HL-60 (cell line): ENCODE data around the gene COL21A1.

ENCODE experiments used
- DNase-seq, 2 experiments: peaks; one replicate each; pipeline ENCODE4 v3.0.0-alpha.2; 2010 to 2020; ENCODE audit warnings: low read depth in 1 of 2, low spot score in 1 of 2
- H3K27ac ChIP-seq: fragments of 250-450 bp; sonication (Bioruptor Pico); replicated peaks from 2 replicates; pipeline ENCODE4 v1.5.1; 2020; ENCODE audit warnings: mild to moderate bottlenecking, moderate library complexity
- H3K27me3 ChIP-seq: fragments of 250-450 bp; sonication (Bioruptor Pico); 2 replicates; pipeline ENCODE4 v1.5.1; 2021; ENCODE audit warnings: mild to moderate bottlenecking, moderate library complexity; ENCODE audit not compliant: insufficient read depth, poor library complexity, severe bottlenecking
- H3K4me3 ChIP-seq: replicated peaks from 2 replicates; pipeline ENCODE4 v1.5.1; 2011; ENCODE audit warnings: mild to moderate bottlenecking, control low read depth, low read length; ENCODE audit not compliant: insufficient read depth
- GABPA ChIP-seq: IDR thresholded peaks from 2 replicates; pipeline ENCODE4 v1.6.1; 2012; ENCODE audit warnings: low read depth
- POLR2AphosphoS5 ChIP-seq: IDR thresholded peaks from 2 replicates; pipeline ENCODE4 v1.6.1; 2012; ENCODE audit warnings: low read depth
- REST ChIP-seq: IDR thresholded peaks from 2 replicates; pipeline ENCODE4 v1.6.1; 2012; ENCODE audit warnings: low read depth; ENCODE audit not compliant: insufficient replicate concordance
- SPI1 ChIP-seq: IDR thresholded peaks from 2 replicates; pipeline ENCODE4 v1.6.1; 2012; ENCODE audit warnings: low read depth, mild to moderate bottlenecking, borderline replicate concordance
- TF ChIP-seq, protein P1 (sequence below): IDR thresholded peaks from one replicate; pipeline ENCODE4 v1.5.1; 2011; ENCODE audit warnings: low read length, control low read depth, inconsistent platforms; ENCODE audit not compliant: insufficient read depth

COL21A1 gene

DNA sequence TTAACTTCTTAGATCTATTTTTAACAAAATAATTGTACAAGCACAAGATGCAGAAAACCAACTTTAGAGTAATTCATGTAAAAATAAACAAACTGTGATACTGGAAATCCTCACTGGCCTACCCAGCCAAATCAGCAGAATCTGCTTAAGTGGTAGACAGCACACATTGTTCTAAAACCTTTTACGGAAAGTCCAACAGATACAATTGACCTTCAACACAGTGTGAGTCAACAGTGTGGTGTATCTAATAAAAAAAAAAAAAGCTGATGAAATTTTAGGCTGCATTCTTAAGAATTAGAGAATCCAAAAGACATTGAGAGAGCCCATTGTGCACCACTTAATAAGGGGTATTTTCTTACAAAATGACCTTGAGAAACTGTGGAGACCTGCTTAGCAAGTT lies 174.5 kb downstream of the COL21A1 start:
- no peak for DNase-seq
- Histone ChIP-seq H3K4me3 (no peak overlapping the region), H3K27me3 (no peaks in the 10 kb centered on the region), H3K27ac (no peak overlapping the region)
- TF ChIP-seq, protein P1, sequence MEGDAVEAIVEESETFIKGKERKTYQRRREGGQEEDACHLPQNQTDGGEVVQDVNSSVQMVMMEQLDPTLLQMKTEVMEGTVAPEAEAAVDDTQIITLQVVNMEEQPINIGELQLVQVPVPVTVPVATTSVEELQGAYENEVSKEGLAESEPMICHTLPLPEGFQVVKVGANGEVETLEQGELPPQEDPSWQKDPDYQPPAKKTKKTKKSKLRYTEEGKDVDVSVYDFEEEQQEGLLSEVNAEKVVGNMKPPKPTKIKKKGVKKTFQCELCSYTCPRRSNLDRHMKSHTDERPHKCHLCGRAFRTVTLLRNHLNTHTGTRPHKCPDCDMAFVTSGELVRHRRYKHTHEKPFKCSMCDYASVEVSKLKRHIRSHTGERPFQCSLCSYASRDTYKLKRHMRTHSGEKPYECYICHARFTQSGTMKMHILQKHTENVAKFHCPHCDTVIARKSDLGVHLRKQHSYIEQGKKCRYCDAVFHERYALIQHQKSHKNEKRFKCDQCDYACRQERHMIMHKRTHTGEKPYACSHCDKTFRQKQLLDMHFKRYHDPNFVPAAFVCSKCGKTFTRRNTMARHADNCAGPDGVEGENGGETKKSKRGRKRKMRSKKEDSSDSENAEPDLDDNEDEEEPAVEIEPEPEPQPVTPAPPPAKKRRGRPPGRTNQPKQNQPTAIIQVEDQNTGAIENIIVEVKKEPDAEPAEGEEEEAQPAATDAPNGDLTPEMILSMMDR, result no peak
- TF ChIP-seq POLR2AphosphoS5, result no peak
- TF ChIP-seq GABPA, result no peak
- TF ChIP-seq SPI1, result no peak
- no peak for TF ChIP-seq REST

DNA sequence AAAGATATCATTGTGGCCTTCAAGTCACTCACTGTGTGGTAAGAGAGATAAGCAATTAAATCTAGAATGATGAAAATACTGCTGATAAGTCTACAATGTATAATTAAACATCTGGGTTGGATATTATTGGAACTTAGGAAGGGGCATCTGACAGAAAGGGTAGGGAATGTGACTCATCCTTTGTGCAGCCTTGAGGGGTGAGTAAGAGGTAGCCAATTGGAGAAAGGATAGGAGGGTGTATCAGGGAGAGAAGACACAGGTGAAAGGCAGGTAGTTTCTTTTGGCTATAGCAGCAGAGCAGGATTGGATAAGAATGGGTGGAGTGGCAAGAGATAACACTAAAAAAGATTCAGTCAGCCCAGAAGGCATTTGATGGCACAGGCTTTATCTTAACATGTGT lies 182.0 kb downstream of the COL21A1 start:
- no peak for DNase-seq
- Histone ChIP-seq H3K27me3 (no peaks in the 10 kb centered on the region), H3K27ac (no peak overlapping the region), H3K4me3 (no peak overlapping the region)
- no peak for TF ChIP-seq GABPA
- no peak for TF ChIP-seq POLR2AphosphoS5
- TF ChIP-seq REST, result no peak
- TF ChIP-seq, protein P1, result no peak
- no peak for TF ChIP-seq SPI1

- no peak for DNase-seq
- no peak for TF ChIP-seq REST
- TF ChIP-seq GABPA, result no peak
- TF ChIP-seq, protein P1, result no peak
- no peak for TF ChIP-seq SPI1
- TF ChIP-seq POLR2AphosphoS5, result no peak
These were observed 184.5 kb downstream of the COL21A1 start for GRCh38 chr6:56062836-56063235.

More at GRCh38 chr6:56062836-56063235, 184.5 kb downstream of the COL21A1 start:
- H3K27ac ChIP-seq, result no peak overlapping the region
- H3K27me3 ChIP-seq, result no peaks in the 10 kb centered on the region
- no peak overlapping the region for H3K4me3 ChIP-seq
